Activated naive CD8-positive, alpha-beta T cell treated with anti-CD3 and anti-CD28 coated beads, Interleukin-2, amount 10 ng/mL, durations not matched to agents 7 days and 5 days (primary cell): ENCODE measurements around the gene FGF18. TPM values are rescaled to one million over a fixed set of nuclear protein-coding genes. Genes with fewer than 3 reads are reported as not detected.
"Not testable (repeated sequence)": the region's sequence is repeated elsewhere in the genome, so short reads cannot be mapped to it uniquely, and the experiment has no call there.

Experiments
- ATAC-seq: fragments of 150-1000 bp; cut with Tn5 transposase; one replicate; pipeline ENCODE4 v1.10.0; 2021; ENCODE audit warnings: low read depth, moderate library complexity
- POLR2A ChIA-PET: fragments of 350-600 bp; sonication (Branson Sonifier 250); formaldehyde crosslinking; loops from one replicate; lab custom pipeline; 2021; ENCODE audit warnings: antibody characterized with exemption; lab: Charles Lee
- DNase-seq: peaks from one replicate; pipeline ENCODE4 v3.0.0; 2021
- H3K27ac Mint-ChIP-seq: one replicate; pipeline ENCODE4 v1.8.0; 2022; ENCODE audit warnings: mild to moderate bottlenecking, mixed read lengths
- H3K27me3 Mint-ChIP-seq: one replicate; pipeline ENCODE4 v1.8.0; 2022; ENCODE audit warnings: mild to moderate bottlenecking, moderate library complexity, mixed read lengths
- H3K36me3 Mint-ChIP-seq: one replicate; pipeline ENCODE4 v1.8.0; 2021; ENCODE audit warnings: mild to moderate bottlenecking, mixed read lengths
- H3K4me1 Mint-ChIP-seq: one replicate; pipeline ENCODE4 v1.8.0; 2021; ENCODE audit warnings: mixed read lengths
- H3K4me3 Mint-ChIP-seq: one replicate; pipeline ENCODE4 v1.8.0; 2022; ENCODE audit warnings: mild to moderate bottlenecking, moderate library complexity, mixed read lengths
- H3K9me3 Mint-ChIP-seq: one replicate; pipeline ENCODE4 v1.8.0; 2021; ENCODE audit warnings: mixed read lengths
- total RNA-seq, 2 experiments: library from RNA; stranded (reverse); gene quantifications; one replicate each; pipeline ENCODE4 v1.2.3, GENCODE V29; 2021

FGF18 gene
- total RNA-seq, 2 experiments from 2014 or later: 0.25 TPM; not detected in 1

DNA sequence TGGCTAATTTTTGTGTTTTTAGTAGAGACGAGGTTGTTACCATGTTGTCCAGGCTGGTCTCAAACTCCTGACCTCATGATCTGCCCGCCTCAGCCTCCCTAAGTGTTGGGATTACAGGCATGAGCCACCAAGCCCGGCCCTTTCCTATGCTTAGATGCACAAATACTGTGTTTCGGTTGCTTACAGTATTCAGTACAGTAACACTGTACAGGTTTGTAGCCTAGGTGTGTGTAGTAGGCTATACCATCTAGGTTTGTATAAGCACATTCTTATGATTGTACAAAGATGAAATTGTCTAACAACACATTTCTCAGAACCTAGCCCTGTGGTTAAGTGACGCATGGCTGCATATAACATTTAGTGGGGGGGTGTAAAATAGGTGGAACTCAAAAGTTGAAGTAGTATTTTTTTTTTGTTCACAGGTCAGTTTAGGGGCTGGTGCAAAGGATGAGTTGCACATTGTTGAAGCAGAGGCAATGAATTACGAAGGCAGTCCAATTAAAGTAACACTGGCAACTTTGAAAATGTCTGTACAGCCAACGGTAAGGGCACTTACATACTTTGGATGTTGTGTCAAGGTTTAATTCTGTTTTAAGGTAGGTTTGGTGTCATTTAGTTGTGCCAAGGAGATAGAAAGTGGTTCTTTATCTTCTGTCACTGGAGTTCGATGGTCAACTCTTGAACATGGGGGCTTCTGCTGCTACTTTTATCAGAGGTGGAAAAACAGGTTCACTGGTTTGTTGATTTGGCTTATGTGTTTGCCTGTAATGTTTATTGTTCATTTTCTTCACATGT lies 28.4 kb upstream of the FGF18 start:
- DNase-seq (no peak), ATAC-seq (no peak)
- Mint-ChIP-seq H3K4me1 (peaks cover 52% of the 10 kb centered on the region), H3K27me3 (no peaks in the 10 kb centered on the region), H3K27ac (peak overlapping the region; percentile 99), H3K9me3 (no peaks in the 10 kb centered on the region), H3K4me3 (peak overlapping the region; percentile 96), H3K36me3 (peaks cover 52% of the 10 kb centered on the region)
- POLR2A ChIA-PET: no interaction called here

- H3K27ac Mint-ChIP-seq: no peak overlapping the region
- H3K4me3 Mint-ChIP-seq: no peak overlapping the region
- DNase-seq (no peak), ATAC-seq (no peak)
- no peaks in the 10 kb centered on the region for H3K27me3 Mint-ChIP-seq
- H3K4me1 Mint-ChIP-seq: peaks cover 57% of the 10 kb centered on the region
- H3K36me3 Mint-ChIP-seq: peaks cover 59% of the 10 kb centered on the region
- H3K9me3 Mint-ChIP-seq: no peaks in the 10 kb centered on the region
- POLR2A ChIA-PET: interaction anchor here (0.7 kb wide), 2 partner anchors 13 to 85 kb away, joined by 3 to 4 read pairs; no protein-coding TSS in a partner anchor
These were observed 27.4 kb upstream of the FGF18 start for GRCh38 chr5:171391996-171392577.

GRCh38 chr5:171392585-171393159 lies 26.8 kb upstream of the FGF18 start:
- POLR2A ChIA-PET: interaction anchor here (0.7 kb wide), 1 partner anchor 86 kb away, joined by 3 read pairs; no protein-coding TSS in a partner anchor
- no peaks in the 10 kb centered on the region for H3K27me3 Mint-ChIP-seq
- peaks cover 59% of the 10 kb centered on the region for H3K4me1 Mint-ChIP-seq
- no peak for DNase-seq
- peak overlapping the region; percentile 30 for H3K27ac Mint-ChIP-seq
- no peak overlapping the region for H3K4me3 Mint-ChIP-seq
- peaks cover 61% of the 10 kb centered on the region for H3K36me3 Mint-ChIP-seq
- ATAC-seq: no peak
- H3K9me3 Mint-ChIP-seq: no peaks in the 10 kb centered on the region

GRCh38 chr5:171395042-171395441 lies 24.4 kb upstream of the FGF18 start:
- POLR2A ChIA-PET: no interaction called here
- no peak overlapping the region for H3K4me3 Mint-ChIP-seq
- H3K36me3 Mint-ChIP-seq: peaks cover 56% of the 10 kb centered on the region
- no peak for ATAC-seq
- H3K4me1 Mint-ChIP-seq: peaks cover 53% of the 10 kb centered on the region
- no peaks in the 10 kb centered on the region for H3K27me3 Mint-ChIP-seq
- no peaks in the 10 kb centered on the region for H3K9me3 Mint-ChIP-seq
- no peak for DNase-seq
- H3K27ac Mint-ChIP-seq: no peak overlapping the region

DNA sequence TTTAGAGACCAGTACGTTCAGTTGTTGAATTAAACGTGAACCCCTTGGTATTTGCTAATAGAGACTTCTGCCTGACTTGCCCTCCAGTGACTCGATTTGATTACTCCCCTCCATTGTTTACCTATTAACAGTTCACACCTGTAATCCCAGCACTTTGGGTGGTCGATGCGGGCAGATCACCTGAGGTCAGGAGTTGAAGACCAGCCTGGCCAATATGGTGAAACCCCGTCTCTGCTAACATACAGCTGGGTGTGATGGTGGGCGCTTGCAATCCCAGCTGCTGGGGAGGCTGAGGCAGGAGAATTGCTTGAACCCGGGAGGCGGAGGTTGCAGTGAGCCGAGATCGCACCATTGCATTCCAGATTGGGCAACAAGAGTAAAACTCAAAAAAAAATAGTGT lies 22.9 kb upstream of the FGF18 start:
- Mint-ChIP-seq H3K36me3 (peaks cover 55% of the 10 kb centered on the region), H3K4me1 (peaks cover 46% of the 10 kb centered on the region)
- POLR2A ChIA-PET, ATAC-seq, H3K27ac Mint-ChIP-seq, H3K9me3 Mint-ChIP-seq, DNase-seq, H3K4me3 Mint-ChIP-seq, H3K27me3 Mint-ChIP-seq: not testable (repeated sequence)

DNA sequence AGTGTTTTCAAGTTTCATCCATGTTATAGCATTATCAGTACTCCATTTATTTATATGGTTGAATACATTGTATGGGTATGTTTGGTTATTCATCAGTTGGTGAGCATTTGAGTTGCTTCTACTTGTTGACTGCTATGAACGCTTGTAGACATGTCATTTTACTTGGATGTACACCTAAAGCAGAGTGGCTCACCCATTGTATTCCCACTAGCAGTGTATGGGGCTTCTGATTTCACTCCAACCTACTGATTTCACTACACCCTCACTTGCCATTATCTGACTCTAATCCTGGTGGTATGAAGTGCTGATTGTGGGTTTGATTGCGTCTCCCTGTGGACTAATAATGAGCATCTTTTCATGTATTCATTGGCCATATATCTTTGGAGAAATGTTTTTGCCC lies 22.3 kb upstream of the FGF18 start:
- Mint-ChIP-seq H3K27ac (no peak overlapping the region), H3K4me3 (no peak overlapping the region), H3K36me3 (peaks cover 58% of the 10 kb centered on the region), H3K4me1 (peaks cover 43% of the 10 kb centered on the region), H3K9me3 (no peaks in the 10 kb centered on the region), H3K27me3 (no peaks in the 10 kb centered on the region)
- ATAC-seq (no peak), DNase-seq (no peak)
- POLR2A ChIA-PET: no interaction called here

GRCh38 chr5:171397599-171397998 lies 21.8 kb upstream of the FGF18 start:
- no peak overlapping the region for H3K4me3 Mint-ChIP-seq

DNA sequence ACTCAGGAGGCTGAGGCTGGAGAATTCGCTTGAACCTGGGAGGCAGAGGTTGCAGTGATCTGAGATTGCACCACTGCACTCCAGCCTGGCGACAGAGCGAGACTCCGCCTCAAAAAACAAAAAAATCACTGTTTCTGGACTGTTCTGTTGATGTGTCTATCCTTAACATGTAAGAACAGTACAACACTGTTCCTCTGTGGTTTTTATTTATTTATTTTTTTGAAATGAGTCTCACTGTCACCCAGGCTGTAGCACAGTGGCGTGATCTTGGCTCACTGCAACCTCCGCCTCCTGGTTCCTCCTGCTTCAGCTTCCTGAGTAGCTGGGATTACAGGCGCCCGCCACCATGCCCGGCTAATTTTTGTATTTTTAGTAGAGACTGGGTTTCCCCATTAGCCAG lies 20.8 kb upstream of the FGF18 start:
- ATAC-seq, POLR2A ChIA-PET, H3K9me3 Mint-ChIP-seq, DNase-seq, H3K27me3 Mint-ChIP-seq, H3K4me3 Mint-ChIP-seq, H3K27ac Mint-ChIP-seq: not testable (repeated sequence)
- Mint-ChIP-seq H3K4me1 (peaks cover 32% of the 10 kb centered on the region), H3K36me3 (peaks cover 50% of the 10 kb centered on the region)

More at GRCh38 chr5:171397599-171397998, 21.8 kb upstream of the FGF18 start:
- DNase-seq (no peak), ATAC-seq (no peak)
- POLR2A ChIA-PET: no interaction called here
- Mint-ChIP-seq H3K36me3 (peaks cover 57% of the 10 kb centered on the region), H3K4me1 (peaks cover 41% of the 10 kb centered on the region), H3K9me3 (no peaks in the 10 kb centered on the region), H3K27ac (no peak overlapping the region), H3K27me3 (no peaks in the 10 kb centered on the region)

GRCh38 chr5:171400169-171400568 lies 19.3 kb upstream of the FGF18 start:
- no peaks in the 10 kb centered on the region for H3K27me3 Mint-ChIP-seq
- no peak for ATAC-seq
- peaks cover 31% of the 10 kb centered on the region for H3K4me1 Mint-ChIP-seq
- H3K36me3 Mint-ChIP-seq: peaks cover 48% of the 10 kb centered on the region
- peak overlapping the region; percentile 12 for H3K27ac Mint-ChIP-seq
- POLR2A ChIA-PET: interaction anchor here (1.2 kb wide), 1 partner anchor 15 kb away, joined by 3 read pairs; no protein-coding TSS in a partner anchor
- DNase-seq: no peak
- H3K9me3 Mint-ChIP-seq: no peaks in the 10 kb centered on the region
- no peak overlapping the region for H3K4me3 Mint-ChIP-seq

GRCh38 chr5:171401167-171401947 lies 18.1 kb upstream of the FGF18 start:
- ATAC-seq: no peak
- Mint-ChIP-seq H3K4me1 (peaks cover 28% of the 10 kb centered on the region), H3K36me3 (peaks cover 42% of the 10 kb centered on the region), H3K27ac (no peak overlapping the region), H3K27me3 (no peaks in the 10 kb centered on the region), H3K4me3 (no peak overlapping the region), H3K9me3 (no peaks in the 10 kb centered on the region)
- POLR2A ChIA-PET: interaction anchor here (1.0 to 1.2 kb wide), 2 partner anchors 12 to 14 kb away, joined by 3 to 4 read pairs; no protein-coding TSS in a partner anchor
- DNase-seq: no peak

DNA sequence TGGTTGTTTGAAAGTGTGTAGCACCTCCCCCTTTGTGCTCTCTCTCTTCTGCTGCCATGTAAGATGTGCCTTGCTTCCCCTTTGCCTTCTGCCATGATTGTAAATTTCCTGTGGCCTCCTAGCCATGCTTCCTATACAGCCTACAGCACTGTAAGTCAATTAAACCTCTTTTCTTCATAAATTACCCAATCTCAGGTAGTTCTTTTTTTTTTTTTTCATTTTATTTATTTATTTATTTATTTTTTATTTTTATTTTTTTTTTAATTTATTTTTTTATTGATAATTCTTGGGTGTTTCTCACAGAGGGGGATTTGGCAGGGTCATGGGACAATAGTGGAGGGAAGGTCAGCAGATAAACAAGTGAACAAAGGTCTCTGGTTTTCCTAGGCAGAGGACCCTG lies 16.7 kb upstream of the FGF18 start:
- POLR2A ChIA-PET, DNase-seq, H3K4me3 Mint-ChIP-seq, H3K27me3 Mint-ChIP-seq, ATAC-seq, H3K27ac Mint-ChIP-seq, H3K9me3 Mint-ChIP-seq: not testable (repeated sequence)
- Mint-ChIP-seq H3K4me1 (peaks cover 22% of the 10 kb centered on the region), H3K36me3 (peaks cover 43% of the 10 kb centered on the region)

- Mint-ChIP-seq H3K4me3 (no peak overlapping the region), H3K4me1 (peaks cover 20% of the 10 kb centered on the region), H3K9me3 (no peaks in the 10 kb centered on the region), H3K36me3 (peaks cover 39% of the 10 kb centered on the region), H3K27ac (no peak overlapping the region), H3K27me3 (no peaks in the 10 kb centered on the region)
- DNase-seq (no peak), ATAC-seq (no peak)
- POLR2A ChIA-PET: interaction anchor here (1.5 kb wide), 1 partner anchor 19 kb away, joined by 3 read pairs; no protein-coding TSS in a partner anchor
These were observed 13.8 kb upstream of the FGF18 start for GRCh38 chr5:171405615-171406014.

- POLR2A ChIA-PET: no interaction called here
- Mint-ChIP-seq H3K4me1 (peaks cover 17% of the 10 kb centered on the region), H3K4me3 (no peak overlapping the region)
These were observed 12.2 kb upstream of the FGF18 start for GRCh38 chr5:171407234-171407633.

More at GRCh38 chr5:171407234-171407633, 12.2 kb upstream of the FGF18 start:
- peak overlapping the region; percentile 43 for H3K27ac Mint-ChIP-seq
- peaks cover 32% of the 10 kb centered on the region for H3K36me3 Mint-ChIP-seq
- no peaks in the 10 kb centered on the region for H3K9me3 Mint-ChIP-seq
- H3K27me3 Mint-ChIP-seq: no peaks in the 10 kb centered on the region
- no peak for DNase-seq
- no peak for ATAC-seq
